Ramos (cell line): ENCODE data around the gene OLFML3.
"Not testable (repeated sequence)": the region's sequence is repeated elsewhere in the genome, so short reads cannot be mapped to it uniquely, and the experiment has no call there.

ENCODE experiments used
- in situ Hi-C: fragments of 300-500 bp; cut with MboI; formaldehyde crosslinking; loops from one replicate; pipeline ENCODE4 v1.14.3; 2022; ENCODE audit warnings: low sequenced_read_pairs; ENCODE audit not compliant: unreplicated experiment

The OLFML3 gene

GRCh38 chr1:113947388-113948107 lies 31.7 kb upstream of the OLFML3 start:
- in situ Hi-C loops: no loop called here

GRCh38 chr1:113948151-113948550 lies 31.1 kb upstream of the OLFML3 start:
- in situ Hi-C loops: not testable (repeated sequence)

- in situ Hi-C loops: no loop called here
These were observed 30.3 kb upstream of the OLFML3 start for GRCh38 chr1:113949007-113949406.

- in situ Hi-C loops: no loop called here
These were observed 28.4 kb upstream of the OLFML3 start for GRCh38 chr1:113950908-113951307.

- in situ Hi-C loops: no loop called here
These were observed 27.6 kb upstream of the OLFML3 start for GRCh38 chr1:113951719-113952118.

GRCh38 chr1:113957984-113958383 lies 21.3 kb upstream of the OLFML3 start:
- in situ Hi-C loops: no loop called here

- in situ Hi-C loops: no loop called here
These were observed 20.6 kb upstream of the OLFML3 start for GRCh38 chr1:113958691-113959090.

- in situ Hi-C loops: no loop called here
These were observed 15.9 kb upstream of the OLFML3 start for GRCh38 chr1:113963281-113963906.

GRCh38 chr1:113965703-113966412 lies 13.4 kb upstream of the OLFML3 start:
- in situ Hi-C loops: no loop called here

- in situ Hi-C loops: no loop called here
These were observed 6.3 kb upstream of the OLFML3 start for GRCh38 chr1:113972954-113973353.

GRCh38 chr1:113975211-113975895 lies 3.9 kb upstream of the OLFML3 start:
- in situ Hi-C loops: loop anchor here (25.0 kb wide), 1 partner anchor 587 kb away; no protein-coding TSS in a partner anchor

- in situ Hi-C loops: loop anchor here (25.0 kb wide), 1 partner anchor 586 kb away; no protein-coding TSS in a partner anchor
These were observed 2.5 kb upstream of the OLFML3 start for GRCh38 chr1:113976609-113977278.

GRCh38 chr1:113977906-113978305 lies 1.4 kb upstream of the OLFML3 start:
- in situ Hi-C loops: loop anchor here (25.0 kb wide), 1 partner anchor 584 kb away; no protein-coding TSS in a partner anchor

GRCh38 chr1:113980110-113980509 lies 836 bp downstream of the OLFML3 start:
- in situ Hi-C loops: loop anchor here (25.0 kb wide), 1 partner anchor 582 kb away; no protein-coding TSS in a partner anchor

- in situ Hi-C loops: loop anchor here (25.0 kb wide), 1 partner anchor 580 kb away; no protein-coding TSS in a partner anchor
These were observed 3.0 kb downstream of the OLFML3 start for GRCh38 chr1:113981962-113982931.

- in situ Hi-C loops: loop anchor here (25.0 kb wide), 1 partner anchor 579 kb away; no protein-coding TSS in a partner anchor
These were observed 3.7 kb downstream of the OLFML3 start for GRCh38 chr1:113982949-113983348.

- in situ Hi-C loops: loop anchor here (25.0 kb wide), 1 partner anchor 579 kb away; no protein-coding TSS in a partner anchor
These were observed 4.1 kb downstream of the OLFML3 start for GRCh38 chr1:113983391-113983790.

GRCh38 chr1:113983826-113984225 lies 4.6 kb downstream of the OLFML3 start:
- in situ Hi-C loops: loop anchor here (25.0 kb wide), 1 partner anchor 578 kb away; no protein-coding TSS in a partner anchor
